ENCODE results near the gene ZNF576. TPM values are rescaled to one million over a fixed set of nuclear protein-coding genes. Genes with fewer than 3 reads are reported as not detected.

The ZNF576 gene
- total RNA-seq, 1 experiment from 2014 or later: 14.1 TPM

GRCh38 chr19:43582495-43582894 is 13.9 kb upstream of the ZNF576 start:
- Histone ChIP-seq H3K9me3 (ENCODE audit: control insufficient read depth, insufficient read depth, low read depth, low read length) (no peaks in the 10 kb centered on the region), H3K4me1 (ENCODE audit: control insufficient read depth, insufficient read depth, low read length) (no peaks in the 10 kb centered on the region), H3K27ac (ENCODE audit: low read length) (no peak overlapping the region), H3K4me3 (ENCODE audit: low read depth in 2 of 2, low read length in 2 of 2) (no peak overlapping the region), H3K36me3 (ENCODE audit: control insufficient read depth, insufficient read depth, low read length) (no peaks in the 10 kb centered on the region), H3K27me3 (ENCODE audit: control insufficient read depth, insufficient read depth, low read length) (no peaks in the 10 kb centered on the region)
- TF ChIP-seq POLR2AphosphoS5 (IDR thresholded peaks at IDR 0.05; ENCODE audit: low read depth, low read length) (no peak), CTCF (IDR thresholded peaks at IDR 0.05) (no peak), REST (IDR thresholded peaks at IDR 0.05; ENCODE audit: insufficient read depth in 1 of 2, low read depth in 2 of 2, low read length in 1 of 2) (no peak), SIN3A (IDR thresholded peaks at IDR 0.05; ENCODE audit: borderline replicate concordance, insufficient read depth, low read depth, low read length) (no peak), TCF7L2 (IDR thresholded peaks at IDR 0.05; ENCODE audit: low read depth, low read length) (no peak)
- ChIA-PET POLR2A (no interaction called here), CTCF (no interaction called here)
- no TSS peak for BruUV-seq (replicated peaks)
- intact Hi-C loops (cut with micrococcal nuclease; ENCODE audit: unreplicated experiment) (no loop called here), in situ Hi-C loops (cut with HindIII; ENCODE audit: low pct_unique_long_range_greater_than_20kb, low sequenced_read_pairs) (no loop called here)
- DNase-seq (ENCODE audit: low read depth, low spot score) (no peak), ATAC-seq (no peak)

- in situ Hi-C loops (cut with HindIII; ENCODE audit: low pct_unique_long_range_greater_than_20kb, low sequenced_read_pairs) (no loop called here), intact Hi-C loops (cut with micrococcal nuclease; ENCODE audit: unreplicated experiment) (no loop called here)
- TF ChIP-seq TCF7L2 (IDR thresholded peaks at IDR 0.05; ENCODE audit: low read depth, low read length) (no peak), CTCF (IDR thresholded peaks at IDR 0.05) (no peak), SIN3A (IDR thresholded peaks at IDR 0.05; ENCODE audit: borderline replicate concordance, insufficient read depth, low read depth, low read length) (no peak), REST (IDR thresholded peaks at IDR 0.05; ENCODE audit: insufficient read depth in 1 of 2, low read depth in 2 of 2, low read length in 1 of 2) (no peak), POLR2AphosphoS5 (IDR thresholded peaks at IDR 0.05; ENCODE audit: low read depth, low read length) (no peak)
- no peak for ATAC-seq
- Histone ChIP-seq H3K27ac (ENCODE audit: low read length) (no peak overlapping the region), H3K27me3 (ENCODE audit: control insufficient read depth, insufficient read depth, low read length) (no peaks in the 10 kb centered on the region), H3K9me3 (ENCODE audit: control insufficient read depth, insufficient read depth, low read depth, low read length) (no peaks in the 10 kb centered on the region), H3K36me3 (ENCODE audit: control insufficient read depth, insufficient read depth, low read length) (no peaks in the 10 kb centered on the region), H3K4me3 (ENCODE audit: low read depth in 2 of 2, low read length in 2 of 2) (no peak overlapping the region), H3K4me1 (ENCODE audit: control insufficient read depth, insufficient read depth, low read length) (no peaks in the 10 kb centered on the region)
- ChIA-PET CTCF (no interaction called here), POLR2A (no interaction called here)
- DNase-seq (ENCODE audit: low read depth, low spot score): no peak
- no TSS peak for BruUV-seq (replicated peaks)
Observed at GRCh38 chr19:43584484-43584883, 11.9 kb upstream of the ZNF576 start.
